ENCODE measurements around the gene HPGDS.
"Not testable (repeated sequence)": the region's sequence is repeated elsewhere in the genome, so short reads cannot be mapped to it uniquely, and the experiment has no call there.

Gene HPGDS

DNA sequence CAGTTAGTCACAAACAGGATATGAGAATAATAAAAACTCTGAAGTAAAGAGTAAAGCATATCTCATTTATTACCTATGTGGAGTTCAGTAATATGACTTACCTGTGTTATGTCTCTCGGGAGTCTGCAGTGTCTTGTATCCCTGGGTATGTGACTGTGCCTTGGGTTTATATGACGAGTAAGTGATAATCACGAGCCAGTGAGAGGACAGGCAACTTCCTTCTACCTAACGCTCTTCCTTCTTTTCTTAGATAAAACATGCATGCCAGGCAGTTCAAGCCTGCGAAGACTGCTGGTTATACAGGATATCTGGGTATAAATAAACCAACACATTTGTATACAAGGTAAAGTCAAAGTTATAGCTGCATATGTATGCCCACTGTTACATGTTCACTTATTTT lies at the start of gene HPGDS:
Gene HPGDS (minus strand): TSS at position 143 of the 400 bp plus-strand sequence. CDS start 8,207 bp downstream, outside the sequence.
- DNase-seq, result peak in 2 of 58 donors; percentile 18 to 23

DNA sequence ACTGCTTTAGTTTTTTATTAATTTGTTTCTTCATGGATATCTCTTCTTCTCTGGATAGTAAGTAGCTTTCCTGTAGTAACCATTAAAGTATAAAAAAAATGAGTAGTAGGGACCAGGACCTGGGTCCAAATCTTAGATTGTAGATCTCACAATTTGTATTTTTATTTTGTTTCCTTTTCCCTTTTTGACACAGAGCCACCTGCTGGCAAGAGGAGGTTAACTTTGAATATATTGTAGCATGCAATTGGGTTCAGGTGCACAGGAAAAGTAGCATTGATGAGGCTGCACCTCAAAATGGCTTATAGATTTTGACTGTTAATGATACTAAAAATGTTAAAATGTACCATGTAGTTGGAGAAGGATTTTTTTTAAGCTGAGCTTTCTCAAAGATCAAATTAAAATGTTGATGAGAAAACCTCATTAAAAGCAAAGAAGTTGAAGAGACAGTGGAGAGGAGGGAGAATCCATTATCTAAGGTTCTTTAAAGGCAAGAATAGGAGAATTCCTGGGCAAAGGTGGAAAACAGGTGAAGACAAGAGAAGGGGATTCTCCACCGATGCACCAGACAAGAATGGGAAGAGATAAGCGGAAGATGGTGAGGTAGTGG lies 48.3 kb upstream of the HPGDS start:
- DNase-seq, result peak in 1 of 58 donors; percentile 2

DNA sequence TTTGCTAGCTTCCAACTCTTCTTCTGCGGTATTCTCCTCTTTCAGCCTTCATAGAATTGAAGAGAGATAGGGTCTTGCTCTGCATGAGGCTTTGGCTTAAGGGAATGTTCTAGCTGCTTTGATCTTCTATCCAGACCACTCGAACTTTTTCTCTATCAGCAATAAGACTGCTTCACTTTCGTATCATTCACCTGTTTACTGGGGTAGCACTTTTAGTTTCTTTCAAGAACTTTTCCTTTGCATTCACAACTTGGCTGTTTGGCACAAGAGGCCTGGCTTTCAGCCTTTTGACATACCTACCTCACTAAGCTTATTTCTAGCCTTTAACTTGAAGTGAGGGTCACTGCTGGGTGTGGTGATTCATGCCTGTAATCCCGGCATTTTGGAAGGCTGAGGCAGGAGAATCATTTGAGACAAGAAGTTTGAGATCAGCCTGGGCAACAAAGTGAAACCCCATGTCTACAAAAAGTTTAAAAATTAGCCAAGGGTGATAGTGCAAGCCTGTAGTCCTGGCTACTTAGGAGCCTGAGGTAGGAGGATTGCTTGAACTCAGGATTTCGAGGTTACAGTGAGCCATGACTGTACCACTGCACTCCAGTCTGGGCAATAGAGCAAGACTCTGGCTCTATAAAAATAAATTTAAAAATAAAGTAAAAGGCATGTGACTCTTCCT lies 47.1 kb upstream of the HPGDS start:
- no peak for DNase-seq

DNA sequence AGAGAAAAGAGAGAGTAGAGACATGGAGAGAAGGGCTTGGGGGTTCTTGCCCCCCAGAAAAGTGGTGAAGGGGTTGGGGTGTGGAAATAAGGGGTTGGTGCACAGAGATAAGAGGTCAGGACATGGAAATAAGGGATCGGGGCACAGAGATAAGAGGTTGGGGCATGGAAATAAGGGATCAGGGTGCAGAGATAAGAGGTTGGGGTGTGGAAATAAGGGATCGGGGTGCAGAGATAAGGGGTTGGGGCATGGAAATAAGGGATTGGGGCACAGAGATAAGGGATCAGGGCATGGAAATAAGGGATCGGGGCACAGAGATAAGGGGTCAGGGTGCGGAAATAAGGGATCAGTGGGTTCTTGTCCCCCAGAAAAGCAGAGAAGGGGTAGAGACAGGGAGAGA lies 45.3 kb upstream of the HPGDS start:
- DNase-seq, result not testable (repeated sequence)

DNA sequence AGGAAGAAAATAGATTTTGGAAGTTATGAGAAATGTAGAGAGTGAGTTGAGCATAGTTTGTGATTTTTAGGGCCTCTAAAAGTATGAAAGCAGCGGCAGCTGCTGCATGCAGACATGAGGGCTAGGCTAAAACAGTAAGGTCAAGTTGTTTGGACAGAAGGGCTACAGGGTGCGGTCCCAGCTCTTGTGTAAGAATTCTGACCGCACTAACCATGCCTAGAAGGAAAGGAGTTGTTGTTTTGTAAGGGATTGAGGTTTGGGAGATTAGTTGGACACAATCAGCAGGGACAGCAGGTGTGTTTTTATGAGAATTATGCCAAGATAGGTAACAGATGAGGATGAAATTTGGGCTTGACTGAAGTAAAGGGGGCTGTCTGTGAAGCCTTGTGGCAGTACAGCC lies 42.8 kb upstream of the HPGDS start:
- DNase-seq, result not testable (repeated sequence)

DNA sequence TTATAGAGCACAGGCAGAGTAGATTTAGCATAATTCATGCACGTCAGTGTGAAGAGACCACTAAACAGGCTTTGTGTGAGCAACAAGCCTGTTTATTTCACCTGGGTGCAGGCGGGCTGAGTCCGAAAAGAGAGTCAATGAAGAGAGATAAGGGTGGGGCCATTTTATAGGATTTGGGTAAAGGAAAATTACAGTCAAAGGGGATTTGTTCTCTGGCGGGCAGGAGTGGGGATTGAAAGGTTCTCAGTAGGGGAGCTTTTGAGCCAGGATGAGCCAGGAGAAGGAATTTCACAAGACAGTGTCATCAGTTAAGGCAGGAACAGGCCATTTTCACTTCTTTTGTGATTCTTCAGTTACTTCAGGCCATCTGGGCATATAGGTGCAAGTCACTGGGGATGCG lies 40.3 kb upstream of the HPGDS start:
- DNase-seq, result not testable (repeated sequence)

DNA sequence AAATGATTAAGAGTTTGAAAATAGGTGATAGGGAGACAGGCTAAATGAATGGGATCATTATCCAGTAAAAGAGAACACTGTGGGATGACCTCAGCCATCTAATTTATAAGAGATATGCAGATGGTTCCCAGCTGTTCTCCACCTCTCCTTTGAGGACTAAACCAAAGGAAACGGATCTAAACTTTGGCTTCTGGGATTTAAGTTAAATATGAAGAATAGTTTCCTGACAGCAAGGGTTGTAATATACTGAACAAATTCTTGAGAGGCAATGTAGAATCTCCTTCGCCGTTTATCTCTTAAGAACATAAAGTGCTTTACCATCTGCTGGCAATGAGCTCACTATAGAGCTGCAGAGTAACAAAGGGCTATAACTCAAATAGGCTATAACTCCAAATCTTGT lies 35.4 kb upstream of the HPGDS start:
- no peak for DNase-seq

DNA sequence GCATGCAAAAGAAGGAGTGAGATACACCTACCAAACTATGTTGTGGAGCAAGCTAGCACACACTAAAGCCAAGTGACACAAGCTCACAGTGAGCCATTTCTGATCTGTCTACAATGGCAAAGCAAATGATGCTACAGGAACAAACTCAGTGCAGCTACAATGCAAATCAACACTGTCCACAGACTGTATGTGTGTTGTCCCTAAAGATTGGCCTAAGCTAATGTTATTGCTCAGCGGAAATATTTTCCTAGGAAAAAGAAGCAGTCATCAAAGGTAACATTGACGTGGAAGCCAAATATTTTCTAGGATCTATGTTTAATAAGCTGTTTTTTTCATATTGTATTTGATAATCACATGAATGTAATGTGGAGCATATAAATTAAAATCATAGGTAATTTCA lies 34.7 kb upstream of the HPGDS start:
- DNase-seq, result no peak

DNA sequence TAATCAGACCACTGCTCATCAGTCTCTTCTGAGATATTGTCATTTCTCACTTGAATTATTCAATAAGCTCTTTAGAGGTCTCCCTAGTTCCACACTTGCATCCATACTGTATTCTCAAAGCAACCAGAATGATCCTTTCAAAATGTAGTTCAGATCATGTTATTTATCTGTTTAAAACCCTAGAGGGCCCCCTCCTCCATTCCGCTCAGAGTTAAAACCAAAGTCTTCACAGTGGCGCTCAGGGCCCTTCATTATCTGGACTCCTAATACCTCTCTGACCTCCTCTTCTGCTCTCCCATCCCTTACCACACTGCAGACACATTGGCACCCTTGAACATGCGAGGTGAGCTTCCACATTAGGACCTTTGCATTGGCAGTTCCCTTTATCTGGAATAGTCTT lies 32.7 kb upstream of the HPGDS start:
- DNase-seq, result no peak

DNA sequence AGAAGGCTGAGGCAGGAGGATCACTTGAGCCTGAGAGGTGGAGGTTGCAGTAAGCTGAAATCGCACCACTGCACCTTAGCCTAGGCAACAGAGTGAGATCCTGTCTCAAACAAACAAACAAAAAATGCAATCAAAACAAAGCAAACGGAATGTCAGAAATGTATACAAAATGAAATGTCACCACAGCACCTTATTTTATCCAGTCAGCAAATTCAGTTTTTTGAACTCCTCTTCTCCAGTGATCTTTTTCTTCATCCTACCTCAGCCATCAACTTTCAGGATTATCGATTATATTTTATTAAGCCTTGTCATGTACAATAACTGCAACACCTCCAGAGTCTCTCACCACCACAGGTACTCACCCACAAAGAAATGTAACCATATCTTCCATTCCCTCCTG lies 31.1 kb upstream of the HPGDS start:
- DNase-seq, result no peak

DNA sequence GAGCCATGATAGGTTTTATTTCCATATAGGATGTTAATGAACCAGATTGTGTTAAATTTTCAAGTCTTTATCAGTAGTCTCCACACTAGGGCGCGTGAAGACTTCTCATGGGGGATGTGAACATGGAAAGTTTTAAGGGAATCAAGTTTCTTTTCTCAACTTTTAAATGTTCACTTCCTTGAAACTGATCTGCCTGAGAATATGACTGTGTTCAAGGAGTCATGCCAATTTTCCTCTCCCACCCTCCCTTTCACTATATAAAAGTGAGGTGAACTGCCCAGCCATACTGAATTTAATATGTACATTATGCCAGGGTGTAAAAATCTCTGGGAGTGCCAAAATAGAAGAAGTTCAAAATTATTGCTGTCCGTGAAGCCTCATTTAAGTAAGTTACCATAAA lies 30.4 kb upstream of the HPGDS start:
- no peak for DNase-seq

DNA sequence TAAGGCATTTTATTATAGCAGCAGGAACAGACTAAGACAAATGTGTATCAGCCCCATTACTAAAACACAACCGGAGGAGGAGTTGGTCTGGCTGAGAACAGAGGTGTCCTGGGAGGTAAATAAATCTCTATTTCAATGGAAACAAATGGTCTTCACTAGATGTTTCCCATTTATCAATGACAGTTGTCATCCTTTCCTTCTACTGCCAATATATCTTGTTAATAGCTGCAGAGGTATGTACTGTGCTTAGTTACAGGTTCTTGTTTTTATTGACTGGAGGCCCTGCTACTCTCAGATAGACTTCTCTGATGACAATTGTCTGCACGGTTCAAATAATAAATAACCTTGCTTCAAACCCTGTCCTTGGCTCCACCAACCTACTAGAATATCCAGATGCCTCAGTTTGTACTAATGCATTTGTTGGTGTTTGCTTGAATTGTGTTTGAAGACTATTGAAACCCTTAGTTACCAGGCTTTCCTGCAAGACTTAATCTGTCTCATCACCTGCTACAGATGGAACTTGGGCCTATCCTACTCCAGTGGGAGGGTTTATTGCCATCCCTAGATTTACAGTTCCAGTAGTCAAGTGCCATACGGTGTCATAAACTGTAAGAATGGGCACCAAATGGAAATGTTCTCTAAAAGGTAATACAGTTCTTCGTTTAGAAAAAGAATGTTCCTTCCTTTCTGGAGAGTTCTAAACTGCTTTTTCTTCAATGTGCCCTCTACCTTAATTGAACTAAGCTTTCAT lies 29.8 kb upstream of the HPGDS start:
- DNase-seq, result no peak

DNA sequence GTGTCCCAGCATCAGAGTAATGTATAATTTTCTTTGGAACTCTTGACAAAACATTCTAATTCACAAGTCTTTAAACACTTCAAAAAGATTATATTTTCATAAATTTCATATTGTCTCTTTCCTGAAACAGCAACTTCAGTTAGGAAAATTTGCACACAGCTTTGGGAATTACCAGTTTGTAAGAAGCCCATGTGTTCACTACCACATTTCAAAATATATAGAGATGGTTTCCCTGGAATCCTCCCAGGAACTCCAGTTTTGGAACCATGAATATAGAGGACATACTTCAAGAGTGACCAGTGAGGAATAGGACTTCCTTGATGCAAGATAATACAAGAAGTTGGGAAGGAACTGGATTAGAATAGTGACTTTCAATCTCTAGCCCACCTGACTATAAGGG lies 28.7 kb upstream of the HPGDS start:
- DNase-seq, result no peak

DNA sequence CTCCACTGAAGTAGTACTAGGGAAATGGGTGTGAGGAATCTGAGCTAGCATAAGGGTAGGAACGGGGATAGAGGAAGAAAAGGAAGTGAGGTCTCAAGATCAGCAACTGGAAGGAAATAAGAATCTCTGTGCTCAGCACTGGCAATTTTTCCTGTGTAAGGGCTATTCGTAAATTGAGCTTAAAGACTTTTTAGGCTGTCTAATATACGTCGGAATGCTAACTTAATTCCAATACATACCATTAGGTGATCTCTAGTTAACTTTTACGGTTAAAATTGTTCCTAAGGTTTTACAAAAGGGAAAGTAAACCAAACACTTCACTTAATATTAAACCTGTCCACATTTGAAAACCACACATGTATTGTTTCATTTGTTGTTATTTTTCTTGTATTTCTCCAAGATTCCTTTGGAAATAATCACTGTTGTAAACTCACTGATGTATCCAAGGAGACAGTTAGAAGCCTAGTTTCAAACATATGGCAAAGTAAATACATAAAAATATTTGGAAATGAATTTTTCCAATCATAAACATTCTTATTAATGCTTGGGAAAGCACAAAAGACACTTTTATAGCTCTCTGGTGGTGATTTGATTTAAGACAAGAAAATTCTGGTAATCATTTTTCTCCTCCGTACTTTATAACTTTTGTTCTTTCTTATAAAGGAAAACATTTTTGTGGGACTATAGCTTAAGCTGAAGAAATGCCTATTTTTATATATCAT lies 28.1 kb upstream of the HPGDS start:
- DNase-seq, result no peak

DNA sequence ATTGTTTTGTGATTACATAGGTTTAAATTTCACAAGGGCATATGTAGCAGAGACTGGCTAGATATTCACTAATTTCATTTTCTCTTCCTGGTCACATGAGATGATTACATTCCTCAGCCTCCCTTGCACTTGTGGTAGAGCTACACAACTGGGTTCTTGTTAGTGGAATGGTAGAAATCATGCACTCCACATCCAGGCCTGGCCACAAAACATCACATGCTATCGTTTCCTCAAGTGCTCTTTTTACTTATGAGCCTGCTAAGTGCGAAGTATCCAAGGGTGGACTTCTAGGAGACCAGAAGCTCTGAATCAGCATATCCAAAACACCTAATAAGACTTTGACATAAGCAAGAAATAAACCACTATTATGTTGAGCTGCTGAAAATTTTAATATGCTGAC lies 26.4 kb upstream of the HPGDS start:
- no peak for DNase-seq

DNA sequence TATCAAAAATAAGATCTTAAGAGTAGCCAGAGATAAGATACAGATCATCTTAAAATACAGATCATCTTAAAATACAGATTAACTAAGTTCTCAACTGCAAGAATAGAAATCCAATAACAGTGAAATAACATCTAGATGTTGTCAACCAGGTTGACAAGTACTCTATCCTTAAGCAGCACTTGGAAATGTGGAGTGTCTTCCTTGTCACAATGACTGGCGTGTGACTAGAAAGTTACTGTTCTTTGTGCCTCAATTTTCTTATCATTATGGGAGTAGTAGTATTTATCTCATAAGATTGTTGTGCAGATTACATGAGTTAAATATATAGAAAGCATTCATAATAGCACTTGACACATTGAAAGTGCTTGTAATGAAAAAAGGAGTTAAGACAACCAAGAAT lies 25.8 kb upstream of the HPGDS start:
- DNase-seq, result no peak

DNA sequence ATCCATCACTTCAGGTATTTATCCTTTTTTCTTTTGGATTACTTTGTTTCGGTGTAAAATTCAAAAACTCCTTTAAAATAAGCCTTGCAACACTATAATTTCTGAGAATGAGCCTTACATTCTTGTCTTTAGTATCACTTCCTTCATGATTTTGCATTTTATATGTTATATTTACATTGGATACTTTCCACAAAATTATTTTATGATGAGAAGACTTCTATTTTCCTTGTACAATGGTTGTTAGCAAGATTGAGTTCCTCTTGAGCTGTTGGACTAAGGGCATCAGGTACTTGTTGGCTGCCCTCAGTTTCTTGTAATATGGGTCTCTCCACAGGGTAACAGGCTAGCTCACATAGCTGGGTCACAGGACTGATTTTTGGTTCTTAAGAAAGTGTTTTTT lies 22.7 kb upstream of the HPGDS start:
- DNase-seq, result no peak

DNA sequence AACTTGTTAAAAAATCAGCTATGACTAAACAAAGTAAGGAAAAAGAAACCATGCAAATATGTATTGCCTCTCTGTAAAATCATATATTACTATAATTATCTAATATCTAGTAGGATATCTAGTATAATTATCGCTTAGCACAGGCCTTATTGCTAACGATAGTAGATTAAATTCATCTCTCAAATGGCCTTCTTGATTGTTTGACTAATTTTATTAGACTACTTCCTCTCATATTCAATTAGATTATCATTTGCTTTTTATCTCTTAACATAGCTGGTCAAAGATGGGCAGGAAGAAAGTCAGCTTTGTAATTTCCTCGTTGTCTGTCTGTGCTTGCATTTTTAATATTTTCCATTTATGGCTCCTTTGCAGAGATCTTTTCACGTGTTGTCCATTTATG lies 21.9 kb upstream of the HPGDS start:
- DNase-seq, result no peak

DNA sequence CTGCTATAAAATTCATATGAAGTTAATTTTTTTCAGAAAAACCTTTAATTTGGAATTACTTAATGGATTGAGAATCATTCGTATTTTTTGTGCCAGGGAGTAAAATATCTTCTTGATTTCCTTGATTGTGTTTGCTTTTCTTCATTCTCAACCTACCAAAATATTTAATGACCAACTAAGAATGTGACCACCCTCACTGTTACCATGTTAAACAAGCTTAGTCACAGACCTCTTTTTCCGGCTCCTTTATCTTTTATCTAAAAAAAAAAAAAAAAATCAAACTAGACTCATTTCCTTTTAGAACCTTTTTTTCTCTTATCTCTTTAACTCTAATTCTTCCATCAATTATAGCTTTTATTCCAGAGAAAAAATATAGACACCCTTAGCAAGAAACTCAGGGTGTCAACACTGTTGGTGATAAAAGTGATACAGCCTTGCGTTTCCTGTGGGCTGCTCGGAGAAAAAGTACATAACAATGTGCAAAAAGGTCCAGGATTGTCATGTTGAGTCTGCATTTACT lies 20.6 kb upstream of the HPGDS start:
- DNase-seq, result no peak

DNA sequence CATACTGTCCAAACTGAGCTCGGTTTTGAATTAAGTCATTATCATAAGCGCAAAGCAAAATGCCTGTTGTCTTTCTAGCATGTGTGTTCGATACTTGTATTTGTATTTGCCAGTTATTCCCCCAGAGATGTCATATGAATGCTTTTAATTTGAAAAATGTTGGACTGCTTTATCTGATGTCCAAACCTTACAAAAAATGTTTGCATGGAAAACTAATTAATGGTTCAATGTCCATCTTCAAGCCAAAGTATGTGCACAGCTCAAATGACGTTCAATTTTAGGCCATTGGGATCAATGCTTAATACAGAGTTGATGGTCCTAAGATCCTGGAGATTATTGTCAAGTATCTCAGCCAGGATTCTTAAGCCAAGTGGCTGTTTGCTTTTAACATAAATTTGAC lies 17.2 kb upstream of the HPGDS start:
- no peak for DNase-seq

DNA sequence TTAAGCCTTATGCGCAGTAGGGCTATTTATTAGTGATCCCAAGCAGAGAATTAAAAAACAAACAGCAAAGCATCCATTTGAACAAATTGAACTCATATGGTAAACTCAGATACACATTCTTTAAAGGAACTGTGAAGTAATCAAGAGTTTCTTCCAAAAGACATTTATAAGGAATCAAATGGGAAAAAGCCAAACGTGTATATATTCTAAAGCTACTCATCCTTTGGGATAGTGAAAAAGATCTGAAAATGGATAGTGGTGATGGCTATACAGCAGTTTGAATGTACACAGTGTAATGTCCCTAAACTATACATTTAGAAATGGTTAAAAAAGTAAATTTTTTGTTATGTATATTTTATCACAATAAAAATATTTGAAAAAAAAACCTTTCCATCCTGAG lies 16.6 kb upstream of the HPGDS start:
- DNase-seq, result no peak

DNA sequence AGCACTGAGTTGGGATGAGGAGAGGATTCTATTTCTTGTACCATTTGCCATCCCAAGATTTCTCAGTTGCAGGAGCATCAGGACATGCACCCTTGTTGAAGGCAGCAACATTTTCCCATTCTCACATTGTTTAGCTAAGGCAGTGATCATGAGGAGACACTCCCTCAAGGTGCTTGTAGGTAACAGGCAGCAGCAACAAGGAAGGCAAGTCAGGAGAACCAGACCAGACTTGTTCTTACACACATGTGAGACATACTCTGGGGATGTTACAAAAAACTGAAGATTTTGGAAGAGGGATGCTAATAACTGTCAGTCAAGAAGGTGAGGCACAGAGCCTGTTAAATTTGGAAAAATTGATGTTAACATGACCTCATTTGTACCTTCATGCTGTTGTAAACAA lies 15.5 kb upstream of the HPGDS start:
- DNase-seq, result no peak
